HS-5 (cell line): ENCODE data around the gene SIRT1.
"Not testable (repeated sequence)": the region's sequence is repeated elsewhere in the genome, so short reads cannot be mapped to it uniquely, and the experiment has no call there.

Experiments used
- DNase-seq: peaks from one replicate; pipeline ENCODE4 v3.0.0-alpha.2; 2012; ENCODE audit warnings: low read depth

Gene SIRT1

GRCh38 chr10:67877421-67877820, 7.0 kb upstream of the SIRT1 start:
- not testable (repeated sequence) for DNase-seq

GRCh38 chr10:67878133-67878532, 6.3 kb upstream of the SIRT1 start:
- DNase-seq = no peak

GRCh38 chr10:67883710-67884312, 645 bp upstream of the SIRT1 start:
- no peak for DNase-seq

DNA sequence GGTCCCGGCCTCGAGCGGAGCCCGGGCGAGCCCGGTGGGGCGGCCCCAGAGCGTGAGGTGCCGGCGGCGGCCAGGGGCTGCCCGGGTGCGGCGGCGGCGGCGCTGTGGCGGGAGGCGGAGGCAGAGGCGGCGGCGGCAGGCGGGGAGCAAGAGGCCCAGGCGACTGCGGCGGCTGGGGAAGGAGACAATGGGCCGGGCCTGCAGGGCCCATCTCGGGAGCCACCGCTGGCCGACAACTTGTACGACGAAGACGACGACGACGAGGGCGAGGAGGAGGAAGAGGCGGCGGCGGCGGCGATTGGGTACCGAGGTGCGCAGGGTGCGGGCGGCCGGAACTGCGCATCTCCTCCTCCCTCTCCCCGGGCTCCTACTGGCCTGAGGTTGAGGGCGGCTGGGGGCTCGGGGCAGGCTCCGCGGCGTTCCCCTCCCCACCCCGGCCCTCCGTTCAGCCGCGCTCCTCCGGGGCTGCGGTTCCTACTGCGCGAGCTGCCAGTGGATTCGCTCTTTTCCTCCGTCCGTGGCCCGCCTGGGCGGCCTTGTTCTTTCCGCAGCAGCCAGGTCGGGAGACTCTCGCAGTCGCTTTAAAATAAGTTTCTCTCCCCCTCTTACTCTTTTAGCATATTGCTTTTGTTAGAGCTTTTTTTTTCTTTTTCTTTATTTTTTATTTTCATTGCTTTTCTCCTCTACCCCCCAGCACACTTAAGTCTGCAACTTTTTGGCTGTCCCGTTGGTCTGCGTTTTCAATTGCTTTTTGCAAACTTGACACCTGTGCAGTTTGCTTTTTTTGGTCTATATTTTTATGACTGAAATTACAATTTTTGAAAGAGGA, 600 bp downstream of the SIRT1 start:
- DNase-seq = peak; percentile 22

DNA sequence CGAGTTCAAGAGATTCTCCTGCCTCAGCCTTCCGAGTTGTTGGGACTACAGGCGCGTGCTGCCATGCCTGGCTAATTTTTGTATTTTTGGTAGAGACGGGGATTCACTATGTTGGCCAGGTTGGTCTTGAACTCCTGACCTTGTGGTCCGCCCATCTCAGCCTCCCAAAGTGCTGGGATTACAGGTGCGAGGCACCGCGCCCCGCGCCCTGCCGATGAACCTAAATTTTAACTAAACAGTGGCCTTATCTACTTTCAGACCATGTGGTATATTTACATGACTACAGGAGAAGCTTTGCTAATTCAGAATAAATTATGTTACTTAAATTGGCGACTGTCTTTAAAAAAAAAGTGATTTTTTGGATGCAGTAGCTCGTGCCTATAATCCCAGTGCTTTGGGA, 9.2 kb downstream of the SIRT1 start:
- DNase-seq = no peak

DNA sequence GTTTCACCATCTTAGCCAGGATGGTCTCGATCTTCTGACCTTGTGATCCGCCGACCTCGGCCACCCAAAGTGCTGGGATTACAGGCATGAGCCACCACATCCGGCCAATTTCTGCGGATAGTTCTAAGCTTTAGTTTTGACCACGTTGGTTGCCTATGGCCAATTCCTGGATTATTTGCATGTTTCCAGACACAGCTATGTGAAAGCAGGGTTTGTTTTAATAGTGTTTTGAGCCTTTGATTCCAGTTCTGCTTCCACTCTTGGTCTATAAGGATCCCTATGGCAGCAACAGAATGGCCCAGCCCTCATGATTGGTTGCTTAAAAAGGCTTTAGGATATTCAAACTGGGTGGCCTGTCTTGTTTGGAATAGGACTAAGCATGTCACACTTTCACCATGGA, 19.1 kb downstream of the SIRT1 start:
- DNase-seq = no peak

- no peak for DNase-seq
Observed at GRCh38 chr10:67912331-67912946, 28.0 kb downstream of the SIRT1 start.

DNA sequence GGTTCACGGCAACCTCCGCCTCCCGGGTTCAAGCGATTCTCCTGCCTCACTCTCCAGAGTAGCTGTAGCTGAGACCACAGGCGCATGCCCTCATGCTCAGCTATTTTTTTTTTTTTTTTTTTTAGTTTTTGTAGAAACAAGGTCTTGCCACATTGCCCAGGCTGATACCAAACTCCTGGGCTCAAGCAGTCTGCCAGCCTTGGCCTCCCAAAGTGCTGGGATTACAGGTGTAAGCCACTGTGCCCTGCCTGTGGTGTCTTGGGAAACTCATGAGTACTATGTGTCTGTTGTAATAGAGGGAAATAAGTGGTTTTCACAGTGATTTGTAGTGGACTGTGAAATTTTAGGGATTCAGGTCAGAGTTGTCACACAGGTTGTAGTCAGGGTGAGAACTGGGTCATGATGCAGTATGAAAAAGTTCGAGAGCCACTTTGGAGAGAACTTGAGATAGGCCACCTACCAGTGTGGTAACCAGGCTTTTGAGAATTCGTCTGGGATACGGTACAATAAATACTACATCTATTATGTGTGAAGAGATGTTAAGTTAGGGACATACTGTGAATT, 30.4 kb downstream of the SIRT1 start:
- no peak for DNase-seq

GRCh38 chr10:67917169-67917568, 32.7 kb downstream of the SIRT1 start:
- DNase-seq = no peak

GRCh38 chr10:67917679-67918078, 33.2 kb downstream of the SIRT1 start:
- no peak for DNase-seq

DNA sequence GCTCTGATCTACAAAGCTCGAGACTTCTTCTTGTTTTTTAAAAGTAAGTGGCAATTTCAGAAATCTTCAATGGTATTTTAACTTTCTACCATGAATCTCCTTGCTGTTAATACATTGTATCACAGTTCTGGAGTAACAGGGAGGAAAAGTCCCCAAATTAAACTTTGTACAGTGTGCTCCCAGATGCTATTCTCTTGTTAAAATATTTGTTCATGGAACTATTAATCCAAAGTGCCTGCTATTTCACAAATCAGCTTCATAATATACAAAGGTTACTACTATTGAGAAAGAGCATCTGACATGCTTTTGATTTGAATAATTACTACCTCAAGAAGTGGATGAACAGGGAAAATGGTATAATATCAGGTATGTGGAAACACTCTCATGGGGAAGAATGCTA, 36.6 kb downstream of the SIRT1 start:
- no peak for DNase-seq

GRCh38 chr10:67923551-67923950, 39.1 kb downstream of the SIRT1 start:
- DNase-seq = no peak

DNA sequence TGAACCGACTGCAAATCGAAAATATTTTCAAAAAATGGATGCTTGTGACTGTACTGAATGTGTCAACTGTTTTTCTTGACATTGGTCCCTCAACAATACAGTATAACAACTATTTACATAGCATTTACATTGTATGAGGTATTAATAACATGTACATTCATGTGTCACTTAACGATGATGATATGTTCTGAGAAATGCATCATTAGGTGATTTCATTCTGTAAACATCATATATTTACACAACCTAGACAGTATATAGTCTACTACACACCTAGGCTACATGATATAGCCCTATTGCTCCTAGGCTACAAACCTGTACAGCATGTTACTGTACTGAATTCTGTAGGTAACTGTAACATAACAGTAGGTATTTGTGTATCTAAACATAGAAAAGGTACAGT, 39.7 kb downstream of the SIRT1 start:
- DNase-seq = no peak

DNA sequence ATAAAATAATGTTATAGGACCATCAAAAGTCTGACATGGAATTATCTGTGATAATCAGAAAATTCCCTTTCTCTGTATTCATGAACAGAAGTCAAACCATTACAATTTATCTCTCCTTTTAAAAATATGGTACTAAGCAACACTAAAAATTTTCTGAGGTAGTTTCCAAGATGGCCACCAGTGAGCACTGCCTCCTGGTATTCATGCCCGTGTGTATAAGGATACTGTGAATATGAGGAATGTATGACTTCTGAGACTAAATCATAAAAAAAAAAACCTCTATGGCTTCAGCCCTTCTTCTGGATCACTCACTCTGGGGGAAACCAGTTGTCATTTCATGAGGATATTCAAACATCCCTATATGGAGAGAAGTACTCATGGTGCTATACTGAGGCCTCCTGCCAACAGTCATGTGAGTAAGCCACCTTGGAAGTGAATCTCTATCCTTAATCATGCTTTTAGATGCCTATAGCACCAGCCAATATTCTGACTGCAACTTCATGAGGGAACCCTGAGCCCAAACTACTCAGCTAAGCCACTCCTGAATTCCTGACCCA, 41.1 kb downstream of the SIRT1 start:
- no peak for DNase-seq

- no peak for DNase-seq
Observed at GRCh38 chr10:67926951-67927350, 42.5 kb downstream of the SIRT1 start.

GRCh38 chr10:67933199-67933598, 48.7 kb downstream of the SIRT1 start:
- DNase-seq = no peak

GRCh38 chr10:67934336-67934735, 49.9 kb downstream of the SIRT1 start:
- no peak for DNase-seq

- no peak for DNase-seq
Observed at GRCh38 chr10:67935223-67935622, 50.8 kb downstream of the SIRT1 start.

GRCh38 chr10:67936416-67936815, 52.0 kb downstream of the SIRT1 start:
- DNase-seq = no peak

DNA sequence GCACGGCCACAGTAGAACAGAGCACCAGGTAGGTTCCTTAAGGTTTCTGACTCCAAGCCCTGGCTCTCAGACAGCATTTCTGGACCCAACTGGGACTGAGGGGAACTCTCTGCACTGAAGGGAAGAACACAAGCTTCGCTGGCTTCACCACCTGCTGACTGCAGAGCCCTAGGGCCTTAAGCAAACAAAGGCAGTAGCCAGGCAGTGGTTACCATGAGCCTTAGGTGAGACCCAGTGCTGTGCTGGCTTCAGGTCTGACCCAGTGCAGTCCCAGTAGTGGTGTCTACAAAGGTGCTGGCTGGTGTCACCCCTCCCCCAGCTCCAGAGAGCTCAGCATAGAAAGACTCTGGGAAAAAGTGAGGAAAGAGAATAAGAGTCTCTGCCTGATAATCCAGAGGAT, 59.5 kb downstream of the SIRT1 start:
- DNase-seq = no peak

DNA sequence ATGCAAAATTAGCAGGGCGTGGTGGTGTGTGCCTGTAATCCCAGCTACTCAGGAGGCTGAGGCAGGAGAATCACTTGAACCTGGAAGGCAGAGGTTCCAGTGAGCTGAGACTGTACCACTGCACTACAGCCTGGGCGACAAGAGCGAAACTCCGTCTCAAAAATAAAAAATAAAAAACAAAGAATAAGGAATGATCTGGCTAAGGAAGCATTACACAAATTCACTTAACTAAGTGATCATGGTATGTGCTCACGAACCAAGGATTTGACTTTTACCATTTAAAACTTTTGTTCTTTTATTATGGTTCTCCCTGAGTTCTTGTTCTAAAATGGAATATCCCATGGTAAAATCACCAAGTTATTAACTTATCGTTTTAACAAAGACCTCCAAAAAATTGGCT, 71.2 kb downstream of the SIRT1 start:
- DNase-seq = no peak

GRCh38 chr10:67959839-67960476, 75.5 kb downstream of the SIRT1 start:
- DNase-seq = no peak
